Left cardiac atrium (tissue), 4 donors: ENCODE data around the gene PHF20. TPM values are rescaled to one million over a fixed set of nuclear protein-coding genes. Genes with fewer than 3 reads are reported as not detected.
A peak's percentile ranks its signal among the peaks of the same experiment; 100 is the strongest.
"Not testable (repeated sequence)": the region's sequence is repeated elsewhere in the genome, so short reads cannot be mapped to it uniquely, and the experiment has no call there.

Experiments used
- ATAC-seq, 2 donors: fragments of 200-7000 bp; cut with Tn5 transposase; one replicate each; pipeline ENCODE4 v1.9.1; 2020; ENCODE audit warnings: mild to moderate bottlenecking in 2 of 2, moderate library complexity in 2 of 2
- DNase-seq: peaks from one replicate; pipeline ENCODE4 v3.0.0-alpha.2; 2020
- intact Hi-C, 2 donors: fragments of 100-400 bp; cut with DNase I; formaldehyde crosslinking; loops; one replicate each; pipeline versions ENCODE4 v1.14.1 to v1.15.1; 2022 to 2023
- total RNA-seq, 2 donors: library from RNA; stranded (reverse); fragmentation: NEBNext Ultra II Directional; extraction: Animal tissue kit (Norgen Biotek cat#: 25700); gene quantifications; one replicate each; pipeline ENCODE4 v1.2.1, GENCODE V29; 2021
- donor health status: DM: no; HTN: yes; CAD: no.
- donor health status: DM: no; HTN: yes; CAD: no; lungs with severe emphysema.
- donor health status: DM: yes; HTN: yes; CAD: no.
- donor health status: Dilated cardiomyopathy.

The PHF20 gene
- total RNA-seq, 2 donors from 2014 or later: 45.5 to 50.5 TPM

GRCh38 chr20:35866418-35867202 is 94.8 kb downstream of the PHF20 start:
- DNase-seq (no peak), ATAC-seq (no peak)
- intact Hi-C loops: no loop called here

- DNase-seq: no peak
- intact Hi-C loops: loop anchor here in 1 of 2 donors (5.0 kb wide), 1 partner anchor 48 kb away; no protein-coding TSS in a partner anchor
- no peak for ATAC-seq
Measured at GRCh38 chr20:35870541-35871258, 98.9 kb downstream of the PHF20 start.

GRCh38 chr20:35871259-35871771 is 99.5 kb downstream of the PHF20 start:
- ATAC-seq (peak in 1 of 2 donors; percentile 42), DNase-seq (peak; percentile 59)
- intact Hi-C loops: loop anchor here in 1 of 2 donors (5.0 kb wide), 1 partner anchor 49 kb away; no protein-coding TSS in a partner anchor

- ATAC-seq: no peak
- intact Hi-C loops: no loop called here
Measured at GRCh38 chr20:35876033-35876320, 104.2 kb downstream of the PHF20 start.

GRCh38 chr20:35877611-35878010 is 105.8 kb downstream of the PHF20 start:
- no peak for DNase-seq
- intact Hi-C loops: no loop called here
- ATAC-seq: no peak

More at GRCh38 chr20:35876033-35876320, 104.2 kb downstream of the PHF20 start:
- no peak for DNase-seq

GRCh38 chr20:35878113-35878625 is 106.4 kb downstream of the PHF20 start:
- ATAC-seq (no peak), DNase-seq (no peak)
- intact Hi-C loops: no loop called here

GRCh38 chr20:35881676-35882075 is 109.9 kb downstream of the PHF20 start:
- intact Hi-C loops: loop anchor here (10.0 kb wide), 2 partner anchors 137 to 177 kb away; partner anchors contain the start of gene RBM39 (in 1 of the 2)
- ATAC-seq: no peak
- no peak for DNase-seq

GRCh38 chr20:35882427-35883161 is 110.8 kb downstream of the PHF20 start:
- intact Hi-C loops: loop anchor here (10.0 kb wide), 2 partner anchors 138 to 178 kb away; partner anchors contain the start of gene RBM39 (in 1 of the 2)
- not testable (repeated sequence) for DNase-seq, ATAC-seq

- intact Hi-C loops: loop anchor here (10.0 kb wide), 2 partner anchors 139 to 179 kb away; partner anchors contain the start of gene RBM39 (in 1 of the 2)
- DNase-seq (no peak), ATAC-seq (no peak)
Measured at GRCh38 chr20:35883336-35883777, 111.5 kb downstream of the PHF20 start.

- intact Hi-C loops: loop anchor here (10.0 kb wide), 2 partner anchors 139 to 179 kb away; partner anchors contain the start of gene RBM39 (in 1 of the 2)
- peak; percentile 84 to 90 for ATAC-seq
- DNase-seq: peak; percentile 79
Measured at GRCh38 chr20:35883778-35884540, 112.1 kb downstream of the PHF20 start.

- DNase-seq (no peak), ATAC-seq (no peak)
- intact Hi-C loops: loop anchor here (10.0 kb wide), 2 partner anchors 140 to 180 kb away; partner anchors contain the start of gene RBM39 (in 1 of the 2)
Measured at GRCh38 chr20:35884541-35884865, 112.7 kb downstream of the PHF20 start.

- intact Hi-C loops: loop anchor here (10.0 kb wide), 2 partner anchors 140 to 180 kb away; partner anchors contain the start of gene RBM39 (in 1 of the 2)
- ATAC-seq: no peak
- no peak for DNase-seq
Measured at GRCh38 chr20:35885212-35885611, 113.4 kb downstream of the PHF20 start.

- DNase-seq: peak; percentile 61
- peak; percentile 58 to 88 for ATAC-seq
- intact Hi-C loops: loop anchor here (10.0 kb wide), 2 partner anchors 142 to 182 kb away; partner anchors contain the start of gene RBM39 (in 1 of the 2)
Measured at GRCh38 chr20:35886537-35886936, 114.7 kb downstream of the PHF20 start.

- intact Hi-C loops: loop anchor here (10.0 kb wide), 2 partner anchors 143 to 183 kb away; partner anchors contain the start of gene RBM39 (in 1 of the 2)
- DNase-seq (no peak), ATAC-seq (no peak)
Measured at GRCh38 chr20:35887393-35888064, 115.7 kb downstream of the PHF20 start.

- intact Hi-C loops: loop anchor here (10.0 kb wide), 2 partner anchors 144 to 184 kb away; partner anchors contain the start of gene RBM39 (in 1 of the 2)
- DNase-seq: no peak
- no peak for ATAC-seq
Measured at GRCh38 chr20:35888657-35889056, 116.8 kb downstream of the PHF20 start.

GRCh38 chr20:35891375-35891774 is 119.6 kb downstream of the PHF20 start:
- no peak for DNase-seq
- intact Hi-C loops: no loop called here
- ATAC-seq: no peak

- intact Hi-C loops: no loop called here
- ATAC-seq: no peak
- no peak for DNase-seq
Measured at GRCh38 chr20:35892871-35893270, 121.1 kb downstream of the PHF20 start.
